HTERT RPE-1 (cell line): ENCODE measurements around the gene SETD9.

Experiments used
- in situ Hi-C: fragments of 300-500 bp; cut with MboI; formaldehyde crosslinking; loops from 4 replicates; pipeline ENCODE4 v1.14.3; 2020; ENCODE audit warnings: low sequenced_read_pairs

The SETD9 gene

GRCh38 chr5:56922922-56923321 lies 13.5 kb downstream of the SETD9 start:
- in situ Hi-C loops = no loop called here

- in situ Hi-C loops = no loop called here
Measured at GRCh38 chr5:56934325-56934724, 24.9 kb downstream of the SETD9 start.

GRCh38 chr5:56938858-56939257 lies 29.5 kb downstream of the SETD9 start:
- in situ Hi-C loops = no loop called here

DNA sequence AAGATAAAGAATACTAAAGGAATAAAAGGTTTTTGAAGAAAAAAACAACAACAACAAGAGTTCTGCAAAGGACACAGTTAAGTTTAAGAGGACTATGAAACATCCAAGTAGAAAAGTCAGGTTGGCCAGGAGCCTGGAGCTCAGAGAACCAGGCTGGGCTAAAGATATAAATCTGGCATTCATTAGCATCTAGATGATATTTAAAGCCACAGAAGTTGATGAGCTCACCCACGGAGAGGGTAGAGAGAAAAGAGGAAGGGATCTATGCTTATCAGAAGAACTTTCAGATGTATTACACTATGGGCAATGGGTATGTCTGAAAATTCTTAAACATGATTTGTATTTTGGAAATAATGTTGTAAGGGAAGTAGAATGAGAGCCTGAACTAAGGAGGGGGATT lies 32.6 kb downstream of the SETD9 start:
- in situ Hi-C loops = no loop called here

- in situ Hi-C loops = no loop called here
Measured at GRCh38 chr5:56947052-56947451, 37.7 kb downstream of the SETD9 start.

DNA sequence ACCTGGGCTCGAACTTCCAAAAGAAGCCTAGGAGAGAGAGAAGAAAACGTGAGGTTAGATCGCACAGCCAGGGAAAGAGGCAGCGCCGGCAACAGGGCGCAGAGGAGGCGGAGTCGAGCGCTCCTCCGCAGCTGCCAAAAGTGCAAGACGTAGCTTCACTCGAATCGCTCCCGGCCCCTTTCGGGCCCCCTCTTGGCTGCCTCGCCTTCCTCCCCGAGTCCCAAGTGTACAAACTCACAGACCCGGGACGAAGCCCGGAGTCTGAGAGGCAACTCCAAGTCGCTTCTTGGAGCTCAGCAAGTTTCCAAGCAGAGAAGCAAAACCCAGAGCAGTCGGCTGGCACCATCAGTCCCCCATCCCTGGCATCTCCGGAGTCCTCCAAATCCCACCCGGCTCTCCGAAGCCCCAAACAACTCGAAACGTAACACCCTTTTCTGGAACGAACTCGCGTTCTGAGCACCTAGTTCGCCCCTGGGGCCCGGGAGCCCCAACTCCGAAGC lies 41.3 kb downstream of the SETD9 start:
- in situ Hi-C loops = no loop called here

DNA sequence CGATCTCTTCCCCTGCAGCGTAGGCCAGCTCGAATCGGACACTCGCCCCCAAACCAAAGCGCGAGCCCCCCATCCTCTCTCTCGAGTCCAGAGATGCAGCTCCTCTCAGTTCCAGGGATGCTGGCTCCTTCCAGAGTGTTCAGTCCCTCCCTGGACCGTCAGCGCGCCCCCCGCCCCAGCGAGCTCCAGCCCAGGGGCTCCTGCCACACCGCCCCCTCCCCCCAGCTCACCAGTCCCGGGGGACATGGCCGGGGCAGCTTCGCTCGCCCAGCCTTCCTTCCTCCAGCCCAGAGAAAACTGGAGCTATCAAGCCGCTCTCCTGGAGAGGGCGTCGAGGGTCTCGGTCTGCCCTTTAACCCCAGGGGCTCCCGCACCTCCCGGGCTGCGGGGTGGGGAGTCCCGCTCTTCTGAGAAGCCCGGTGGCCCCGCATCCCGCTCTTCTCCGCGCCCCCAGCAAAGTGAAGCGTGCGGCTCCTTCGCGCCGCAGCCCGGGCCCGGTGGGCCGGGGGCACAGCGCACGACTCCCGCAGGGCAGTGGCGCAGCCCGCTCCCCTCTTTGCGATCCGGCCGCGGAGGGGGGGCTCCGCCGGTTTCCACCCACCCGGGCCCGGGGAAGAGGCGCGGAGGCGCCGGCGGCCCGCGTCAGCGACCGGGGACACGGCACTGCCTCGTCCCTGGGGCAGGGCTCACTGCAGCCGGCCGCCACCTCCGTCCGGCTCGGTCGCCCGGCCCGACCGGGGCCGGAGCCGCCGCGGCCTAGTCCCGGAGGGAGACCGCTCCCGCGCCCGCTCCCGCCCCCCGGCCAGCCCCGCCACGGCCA lies 41.9 kb downstream of the SETD9 start:
- in situ Hi-C loops = no loop called here

GRCh38 chr5:56951946-56952691 lies 42.7 kb downstream of the SETD9 start, which contains the start of gene MIER3:
Gene MIER3 (minus strand): TSS chr5:56952123. CDS start chr5:56952102, 21 bp downstream.
- in situ Hi-C loops = no loop called here

DNA sequence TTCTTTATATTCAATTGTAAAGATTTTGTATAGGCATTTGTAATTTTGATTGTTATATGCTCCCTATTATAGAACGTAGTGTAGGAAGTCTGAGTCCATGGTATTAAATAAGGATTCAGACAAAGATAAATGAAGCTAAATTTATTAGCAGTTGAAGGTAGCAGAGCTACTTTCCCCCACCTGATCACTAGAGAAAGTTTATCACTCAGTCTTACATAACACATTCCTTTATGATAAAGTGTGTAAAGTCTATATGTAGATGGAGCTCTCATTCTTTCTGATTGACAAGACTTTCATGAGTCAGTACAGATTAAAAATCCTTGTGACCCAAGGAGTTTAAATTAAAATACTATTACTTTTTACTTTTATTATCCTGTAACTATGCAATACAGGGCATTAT lies 44.9 kb downstream of the SETD9 start:
- in situ Hi-C loops = no loop called here

DNA sequence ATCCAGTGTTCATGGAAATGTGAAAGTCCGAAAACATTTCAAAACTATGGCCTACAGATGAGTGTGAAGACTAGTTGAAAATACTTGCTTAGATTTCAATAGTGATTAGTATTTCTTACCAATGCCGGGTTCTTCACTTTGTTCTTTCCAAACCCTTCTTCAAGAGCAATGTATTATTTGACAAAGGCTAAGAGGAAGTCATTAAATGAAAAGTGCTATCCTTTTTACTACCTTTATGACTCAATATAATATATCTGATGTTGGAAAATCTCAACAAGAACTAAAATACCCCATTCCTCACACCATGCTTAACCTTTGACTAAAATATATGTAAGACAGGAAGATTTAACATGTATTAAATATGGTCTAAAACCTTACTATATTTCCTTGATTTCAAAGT lies 49.2 kb downstream of the SETD9 start:
- in situ Hi-C loops = no loop called here

DNA sequence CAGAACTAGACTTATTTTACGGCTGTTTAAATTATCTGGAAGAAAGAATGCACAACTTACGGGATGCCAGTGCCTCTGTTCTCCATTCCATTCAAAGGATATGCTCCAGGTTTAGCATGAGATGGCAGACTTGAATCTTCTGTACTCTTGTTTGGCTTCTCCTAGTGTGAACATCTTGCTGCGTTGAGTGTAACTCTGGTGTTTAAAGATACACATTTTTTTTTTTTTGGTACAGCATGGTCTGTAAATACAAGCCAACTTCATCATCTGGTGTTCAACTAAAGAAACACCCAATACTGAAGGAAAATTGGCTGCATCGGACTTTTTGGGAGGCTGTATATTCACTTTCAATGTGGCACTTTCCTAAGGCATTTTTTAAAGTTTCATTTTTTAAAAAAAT lies 49.9 kb downstream of the SETD9 start:
- in situ Hi-C loops = no loop called here

DNA sequence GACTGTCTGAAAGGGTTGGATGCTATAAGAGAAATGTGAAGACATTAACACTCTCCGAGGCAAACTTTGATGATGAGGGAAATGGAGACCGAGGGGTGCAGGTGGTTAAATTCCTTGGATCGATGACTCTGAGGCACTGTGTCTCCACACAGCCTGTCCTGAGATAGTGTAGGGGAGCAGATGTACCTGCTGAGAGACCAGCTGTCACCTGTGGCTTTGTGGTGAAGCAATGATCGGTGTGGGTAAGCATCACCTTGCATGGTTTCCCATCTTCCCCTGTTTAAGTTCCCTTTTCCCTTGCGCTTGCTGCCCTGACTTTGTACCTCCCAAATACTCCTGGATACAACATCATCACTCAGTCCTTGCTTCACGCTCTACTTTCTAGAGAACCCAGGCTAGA lies 52.4 kb downstream of the SETD9 start:
- in situ Hi-C loops = no loop called here

- in situ Hi-C loops = no loop called here
Measured at GRCh38 chr5:56962286-56962685, 52.9 kb downstream of the SETD9 start.

GRCh38 chr5:56963246-56963645 lies 53.9 kb downstream of the SETD9 start:
- in situ Hi-C loops = no loop called here

DNA sequence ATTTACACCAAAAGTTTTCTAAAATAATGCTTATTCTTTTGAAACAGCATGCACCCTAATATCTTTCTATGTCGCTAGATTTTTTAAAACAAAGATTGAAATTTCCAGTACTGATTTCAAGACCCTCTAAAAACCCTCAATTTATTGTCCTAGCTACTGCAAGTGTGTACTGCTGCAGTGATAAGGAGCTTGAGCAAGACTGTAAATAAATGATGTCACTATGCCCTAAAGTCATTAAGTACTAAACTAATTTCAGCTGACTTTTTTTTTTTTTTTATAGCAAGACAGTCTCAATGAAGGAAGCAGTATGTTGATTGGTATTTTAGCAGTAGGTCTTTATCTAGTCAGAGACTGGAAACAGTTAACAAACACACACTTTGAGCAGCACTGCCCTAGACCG lies 54.8 kb downstream of the SETD9 start:
- in situ Hi-C loops = no loop called here
